HAP-1 (cell line): ENCODE data around the gene PIM2.

Experiments used
- DNase-seq, 2 experiments: peaks; one replicate each; pipeline ENCODE4 v3.0.0-alpha.2; 2016 to 2020; ENCODE audit warnings: low spot score in 2 of 2
- H3K27me3 ChIP-seq: fragments of 250-450 bp; sonication (Bioruptor Pico); 2 replicates; pipeline ENCODE4 v1.5.1; 2020; ENCODE audit warnings: low read depth, mild to moderate bottlenecking, moderate library complexity
- H3K36me3 ChIP-seq: fragments of 250-450 bp; sonication (Bioruptor Pico); replicated peaks from 2 replicates; pipeline ENCODE4 v1.5.1; 2020; ENCODE audit warnings: mild to moderate bottlenecking
- H3K4me1 ChIP-seq: fragments of 250-450 bp; sonication (Bioruptor Pico); 2 replicates; pipeline ENCODE4 v1.5.1; 2020; ENCODE audit warnings: mild to moderate bottlenecking
- H3K4me3 ChIP-seq: fragments of 250-450 bp; sonication (Bioruptor Pico); 2 replicates; pipeline ENCODE4 v1.5.1; 2020; ENCODE audit warnings: mild to moderate bottlenecking, moderate library complexity
- H3K9me3 ChIP-seq: fragments of 250-450 bp; sonication (Bioruptor Pico); 2 replicates; pipeline ENCODE4 v1.5.1; 2020; ENCODE audit warnings: mild to moderate bottlenecking, moderate library complexity
- in situ Hi-C: fragments of 300-500 bp; cut with MboI; formaldehyde crosslinking; loops from 3 replicates; pipeline ENCODE4 v1.14.3; 2020; ENCODE audit warnings: low sequenced_read_pairs, inconsistent platforms, mixed read lengths

Gene PIM2

DNA sequence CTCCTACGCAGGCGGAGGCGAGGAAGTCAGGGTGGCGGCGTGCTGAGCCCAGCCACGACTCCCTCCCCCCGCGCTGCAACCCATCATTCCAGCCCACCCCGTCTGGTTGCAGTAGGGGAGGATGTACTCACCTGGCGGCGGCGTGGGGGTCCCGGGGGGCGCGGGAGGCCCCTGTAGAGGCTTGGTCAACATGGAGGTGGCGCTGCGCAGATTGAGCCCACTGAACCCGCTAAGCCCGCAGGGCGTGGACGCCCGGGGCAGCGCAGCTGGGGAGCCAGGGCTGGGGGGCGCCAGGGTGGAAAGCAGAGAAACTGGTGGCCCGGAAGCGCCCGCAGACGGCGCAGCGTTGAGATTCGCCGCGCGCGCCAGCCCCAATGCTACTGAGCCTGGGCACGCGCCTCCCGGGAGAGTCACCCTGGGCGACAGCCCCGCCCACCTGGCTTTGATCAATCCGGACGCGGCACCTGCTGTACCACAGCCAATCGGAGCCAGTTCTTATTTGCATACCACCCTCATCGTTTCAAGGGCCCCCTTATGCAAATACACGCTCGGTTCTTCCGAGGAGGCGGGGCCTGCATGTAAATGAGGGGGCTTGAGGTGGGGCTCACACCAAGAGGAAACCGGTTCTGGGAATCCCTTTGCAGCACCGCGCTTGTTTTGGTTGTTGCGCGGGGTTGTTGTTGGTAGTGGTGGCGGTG, at the start of gene PIM2:
PIM2 (minus strand) TSS at position 382 of the 698 bp plus-strand sequence; CDS start at position 192, 190 bp downstream.
- DNase-seq, result peak; percentile 95 to 99
- peaks cover 16% of the 10 kb centered on the region for H3K4me1 ChIP-seq
- no peaks in the 10 kb centered on the region for H3K27me3 ChIP-seq
- H3K4me3 ChIP-seq, result peak within 1 kb of the TSS; percentile 73
- H3K36me3 ChIP-seq, result peaks cover 40% of the 10 kb centered on the region
- H3K9me3 ChIP-seq, result no peaks in the 10 kb centered on the region
- in situ Hi-C loops, result no loop called here

DNA sequence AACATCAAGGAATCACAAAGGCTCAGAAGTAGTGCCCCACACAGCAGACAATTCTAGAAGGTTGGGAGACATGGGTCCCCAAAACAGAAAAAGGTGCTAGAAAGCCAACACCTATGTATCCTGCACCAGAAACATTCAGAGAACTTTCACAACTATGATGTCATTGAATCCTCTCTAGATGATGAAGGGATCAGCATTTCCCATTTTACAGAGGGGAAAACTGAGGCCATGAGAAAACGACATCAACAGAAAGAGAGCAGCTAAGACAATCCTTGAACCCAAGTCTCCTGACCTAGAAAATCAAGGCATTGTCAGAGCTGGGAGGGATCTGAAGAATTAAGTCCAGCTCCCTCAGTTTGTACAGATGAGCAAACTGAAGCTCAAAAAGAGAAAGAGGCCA, 49.6 kb upstream of the PIM2 start:
- Histone ChIP-seq H3K4me3 (no peak overlapping the region), H3K9me3 (no peaks in the 10 kb centered on the region), H3K27me3 (no peaks in the 10 kb centered on the region), H3K4me1 (peaks cover 3% of the 10 kb centered on the region; the same call in 1 of the 2 replicates), H3K36me3 (no peaks in the 10 kb centered on the region)
- in situ Hi-C loops, result no loop called here
- DNase-seq, result no peak

DNA sequence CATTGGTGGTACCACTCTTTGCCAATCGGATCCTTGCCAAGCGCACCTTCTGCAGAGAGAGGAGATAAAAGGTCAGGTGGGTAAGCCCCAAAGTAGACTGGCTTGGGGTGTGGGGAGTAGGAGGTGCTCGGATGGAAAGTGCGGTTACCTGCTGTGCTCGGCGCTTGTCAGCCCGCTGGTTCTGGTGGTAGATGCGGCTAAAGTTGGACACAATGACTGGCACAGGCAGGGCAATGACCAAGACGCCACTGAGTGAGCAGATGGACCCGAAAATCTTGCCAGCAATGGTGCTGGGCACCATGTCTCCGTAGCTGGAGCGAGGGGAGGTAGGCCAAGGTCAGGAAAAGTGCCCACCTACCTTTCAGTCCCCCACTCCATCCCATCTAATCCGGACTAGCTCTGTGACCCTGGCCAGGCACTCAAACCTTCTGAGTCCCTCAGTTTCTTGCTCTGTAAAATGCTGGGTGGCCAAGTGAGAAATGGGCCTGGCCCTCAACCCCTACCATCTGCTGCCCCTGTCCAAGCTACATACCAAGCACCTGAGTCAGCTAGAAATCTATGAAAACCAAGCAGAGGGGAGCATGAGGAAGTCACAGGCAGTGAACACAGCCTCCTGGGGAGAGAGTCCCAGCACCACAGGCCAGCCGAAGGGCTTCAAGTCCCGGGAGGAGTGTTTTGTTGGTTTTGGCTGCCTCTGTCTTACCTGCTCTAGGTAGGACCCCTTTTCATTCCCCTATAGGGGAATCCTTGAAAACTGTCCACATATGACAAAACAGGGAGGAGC, 48.2 kb upstream of the PIM2 start:
- in situ Hi-C loops, result no loop called here
- Histone ChIP-seq H3K4me1 (peaks cover 3% of the 10 kb centered on the region; the same call in 1 of the 2 replicates), H3K4me3 (no peak overlapping the region), H3K9me3 (no peaks in the 10 kb centered on the region), H3K36me3 (no peaks in the 10 kb centered on the region), H3K27me3 (no peaks in the 10 kb centered on the region)
- DNase-seq, result no peak

DNA sequence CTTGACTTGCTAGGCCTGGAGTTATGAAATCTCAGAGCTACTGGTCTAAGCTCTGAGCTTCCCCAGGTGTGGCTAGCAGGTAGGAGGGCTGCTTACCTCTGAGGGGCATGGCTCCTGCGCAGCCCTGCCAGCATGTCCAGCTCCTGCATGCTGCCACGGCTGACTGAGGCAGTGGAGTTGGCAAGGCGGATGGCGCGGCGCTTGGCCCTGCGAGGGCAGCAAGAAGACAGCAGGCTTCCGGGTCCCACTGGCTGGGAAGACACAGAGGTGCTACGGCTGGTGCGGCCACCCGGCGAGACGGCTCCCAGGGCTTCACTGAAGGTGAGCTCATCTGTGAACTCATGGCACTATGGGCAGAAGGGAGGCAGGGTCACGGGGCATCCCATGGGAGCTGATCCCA, 47.1 kb upstream of the PIM2 start:
- in situ Hi-C loops, result no loop called here
- no peaks in the 10 kb centered on the region for H3K27me3 ChIP-seq
- no peaks in the 10 kb centered on the region for H3K9me3 ChIP-seq

DNA sequence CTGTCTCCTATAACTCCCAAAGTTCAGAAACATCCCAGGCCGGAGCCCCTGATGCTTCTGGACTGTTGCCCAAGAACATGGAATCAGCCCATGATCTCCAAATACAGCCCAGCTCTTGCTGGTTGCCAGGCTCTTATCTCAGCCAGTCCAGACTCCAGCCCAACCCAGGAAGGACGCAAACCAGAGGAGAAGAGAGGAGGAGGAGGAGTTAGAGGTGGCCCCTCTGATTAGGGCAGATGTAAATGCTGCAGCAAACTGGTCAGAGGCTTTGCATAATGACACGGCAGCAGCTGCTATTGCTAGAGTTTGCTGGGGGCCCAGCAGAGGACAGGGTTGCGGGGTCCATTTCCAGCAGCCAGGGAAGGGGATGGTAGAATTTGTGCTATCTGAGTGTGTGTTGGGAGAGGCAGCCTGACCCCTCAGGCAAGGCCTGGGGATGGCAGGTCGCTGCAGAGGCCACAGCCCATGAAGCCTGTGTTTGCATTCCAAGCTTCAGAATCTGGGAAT, 42.8 kb upstream of the PIM2 start:
- no peaks in the 10 kb centered on the region for H3K27me3 ChIP-seq
- no peak for DNase-seq
- H3K9me3 ChIP-seq, result no peaks in the 10 kb centered on the region
- H3K4me1 ChIP-seq, result peaks cover 6% of the 10 kb centered on the region
- in situ Hi-C loops, result no loop called here
- no peak overlapping the region for H3K4me3 ChIP-seq
- no peaks in the 10 kb centered on the region for H3K36me3 ChIP-seq

More for the DNA sequence above, 47.1 kb upstream of the PIM2 start:
- no peak overlapping the region for H3K4me3 ChIP-seq
- no peak for DNase-seq
- H3K4me1 ChIP-seq, result no peaks in the 10 kb centered on the region
- no peaks in the 10 kb centered on the region for H3K36me3 ChIP-seq

DNA sequence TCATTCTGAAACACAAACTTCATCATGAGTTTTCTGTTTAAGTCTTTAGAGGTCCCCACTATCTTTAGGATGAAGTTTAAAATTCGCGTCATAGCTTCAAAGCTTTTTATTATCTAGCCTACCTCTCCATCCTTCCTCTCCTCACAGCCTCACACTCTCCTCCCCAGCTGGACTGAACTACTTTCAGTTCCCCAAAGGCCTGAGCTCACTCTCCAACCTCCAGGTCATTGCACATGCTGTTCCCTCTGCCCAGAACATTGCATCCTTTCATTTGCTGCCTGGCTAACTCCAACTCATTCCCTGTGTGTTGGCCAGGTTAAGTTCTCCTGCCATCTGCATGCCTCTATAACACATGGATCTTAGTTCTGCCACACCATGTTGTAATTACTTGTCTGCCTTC, 41.5 kb upstream of the PIM2 start:
- H3K4me3 ChIP-seq, result no peak overlapping the region
- H3K9me3 ChIP-seq, result no peaks in the 10 kb centered on the region
- H3K4me1 ChIP-seq, result peaks cover 11% of the 10 kb centered on the region
- DNase-seq, result no peak
- in situ Hi-C loops, result no loop called here
- H3K36me3 ChIP-seq, result peaks cover 11% of the 10 kb centered on the region
- H3K27me3 ChIP-seq, result no peaks in the 10 kb centered on the region

DNA sequence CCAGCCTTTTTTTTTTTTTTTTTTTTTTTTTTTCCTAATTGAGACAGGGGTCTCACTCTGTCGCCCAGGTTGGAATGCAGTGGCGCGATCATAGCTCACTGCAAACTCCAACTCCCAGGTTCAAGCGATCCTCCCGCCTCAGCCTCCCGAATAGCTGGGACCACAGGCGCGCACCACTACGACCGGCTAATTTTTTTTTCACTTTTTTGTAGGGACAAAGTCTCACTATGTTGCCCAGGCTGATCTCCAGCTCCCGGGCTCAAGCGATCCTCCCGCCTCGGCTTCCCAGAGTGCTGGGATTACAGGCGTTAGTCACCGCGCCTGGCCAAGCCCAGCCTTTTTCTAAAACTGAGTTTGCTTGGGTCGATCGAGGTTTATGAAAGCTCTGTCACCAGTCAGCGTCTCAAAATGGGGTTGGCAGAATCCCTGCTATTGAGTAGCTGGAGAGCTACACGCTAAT, 39.8 kb upstream of the PIM2 start:
- peak; percentile 27 to 49 for DNase-seq
- in situ Hi-C loops, result no loop called here
- Histone ChIP-seq H3K4me3 (peak overlapping the region; percentile 86), H3K4me1 (peaks cover 11% of the 10 kb centered on the region), H3K36me3 (peaks cover 27% of the 10 kb centered on the region), H3K27me3 (no peaks in the 10 kb centered on the region), H3K9me3 (no peaks in the 10 kb centered on the region)

DNA sequence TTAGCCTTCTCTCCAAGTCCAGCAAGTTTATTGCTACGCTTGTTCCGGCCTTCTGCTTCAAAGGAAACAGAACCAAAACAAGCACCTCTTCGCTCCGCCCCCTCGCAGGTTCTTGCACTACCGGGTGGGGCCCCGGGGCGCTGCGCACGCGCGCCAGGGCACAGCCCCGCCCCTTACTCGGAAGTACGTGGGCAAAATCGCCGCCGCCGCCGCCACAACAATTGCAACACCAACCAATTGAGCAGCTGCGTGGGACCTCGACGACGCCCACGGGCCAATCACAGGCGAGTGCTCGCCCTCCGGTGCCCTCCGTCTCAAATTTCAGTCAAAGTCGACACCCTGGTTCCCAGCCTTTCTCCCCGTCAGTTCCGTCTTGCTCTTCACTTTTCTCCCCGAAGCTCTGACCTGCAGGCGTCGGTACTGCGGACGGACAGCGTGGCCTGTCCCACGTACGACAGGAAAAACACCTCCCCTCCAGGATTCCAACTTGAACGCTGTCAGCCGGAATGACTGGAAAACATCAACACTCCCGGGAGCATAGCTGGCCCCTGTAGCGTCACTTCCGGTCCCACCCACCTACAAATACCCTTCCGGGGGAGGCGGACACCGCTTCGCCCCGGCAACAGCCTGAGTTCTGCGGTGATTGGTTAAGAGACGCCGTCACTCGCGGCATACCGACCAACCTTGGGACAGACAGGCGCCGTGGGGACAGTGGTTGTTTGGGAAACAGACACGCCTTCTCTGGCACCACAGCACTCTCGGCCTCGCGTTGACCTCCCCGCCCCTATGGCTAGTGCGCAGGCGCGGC, 39.2 kb upstream of the PIM2 start:
- Histone ChIP-seq H3K4me1 (peaks cover 11% of the 10 kb centered on the region), H3K27me3 (no peaks in the 10 kb centered on the region), H3K4me3 (peak overlapping the region; percentile 86), H3K36me3 (peaks cover 27% of the 10 kb centered on the region), H3K9me3 (no peaks in the 10 kb centered on the region)
- DNase-seq, result peak; percentile 99
- in situ Hi-C loops, result no loop called here

DNA sequence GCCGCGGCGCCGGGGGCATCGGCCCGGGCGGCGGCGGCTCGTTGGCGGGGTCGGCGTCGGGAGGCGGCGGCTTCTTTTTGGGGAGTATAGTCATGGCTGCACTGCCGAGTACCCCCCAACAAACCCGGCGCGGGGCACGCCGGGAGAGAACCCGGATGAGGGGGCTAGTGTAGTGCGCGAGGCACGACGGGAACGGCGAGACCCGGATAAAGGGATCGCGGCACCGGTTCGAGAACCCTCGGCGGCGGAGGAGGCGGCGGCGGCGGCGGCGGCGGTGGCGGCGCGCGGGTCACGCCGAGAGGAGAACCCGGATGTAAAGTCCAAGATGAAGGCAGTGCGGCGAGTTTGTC, 38.6 kb upstream of the PIM2 start, which contains the start of gene OTUD5:
OTUD5 (minus strand) TSS at position 131 of the 350 bp plus-strand sequence; CDS start at position 94, 37 bp downstream.
- no peaks in the 10 kb centered on the region for H3K27me3 ChIP-seq
- H3K36me3 ChIP-seq, result peaks cover 27% of the 10 kb centered on the region
- H3K4me3 ChIP-seq, result peak within 1 kb of the TSS; percentile 86
- in situ Hi-C loops, result no loop called here
- H3K9me3 ChIP-seq, result no peaks in the 10 kb centered on the region
- H3K4me1 ChIP-seq, result peaks cover 11% of the 10 kb centered on the region
- DNase-seq, result peak; percentile 63 to 83

DNA sequence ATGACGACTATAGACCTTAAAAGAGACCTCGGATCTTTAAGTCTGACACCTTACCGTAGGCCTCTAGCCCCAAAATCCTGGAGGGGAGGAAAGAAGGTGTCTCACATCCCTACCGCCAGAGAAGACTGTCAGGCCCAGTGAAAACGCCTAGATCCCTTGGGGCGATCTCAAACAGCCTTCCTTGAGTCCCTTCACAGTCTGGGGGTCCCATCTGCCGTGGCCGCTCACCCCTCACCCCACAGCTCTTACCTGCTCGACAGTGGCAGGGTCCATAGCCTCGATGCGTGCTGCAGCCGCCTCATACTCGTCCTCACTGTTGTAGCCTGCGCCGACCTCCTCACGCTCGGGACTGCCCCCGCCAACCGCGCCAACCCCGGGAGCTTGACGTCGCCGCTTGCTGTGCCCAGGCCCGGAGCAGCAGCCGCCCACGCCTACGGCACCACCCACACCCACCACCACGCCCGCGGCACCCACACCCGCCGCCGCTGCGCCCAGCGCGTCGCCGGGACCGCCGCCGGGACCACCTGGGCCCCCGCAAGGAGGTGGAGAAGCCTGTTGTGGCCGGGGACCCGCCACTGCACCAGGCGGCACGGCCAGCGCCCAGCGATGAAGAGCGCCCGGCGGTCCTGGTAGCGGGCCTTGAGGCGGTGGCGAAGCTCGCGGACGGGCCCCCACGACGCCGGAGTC, 38.0 kb upstream of the PIM2 start:
- peaks cover 27% of the 10 kb centered on the region for H3K36me3 ChIP-seq
- H3K4me1 ChIP-seq, result peaks cover 11% of the 10 kb centered on the region
- DNase-seq, result peak in 1 of 2 experiments; percentile 38
- no peaks in the 10 kb centered on the region for H3K27me3 ChIP-seq
- in situ Hi-C loops, result no loop called here
- peak overlapping the region; percentile 86 for H3K4me3 ChIP-seq
- no peaks in the 10 kb centered on the region for H3K9me3 ChIP-seq

DNA sequence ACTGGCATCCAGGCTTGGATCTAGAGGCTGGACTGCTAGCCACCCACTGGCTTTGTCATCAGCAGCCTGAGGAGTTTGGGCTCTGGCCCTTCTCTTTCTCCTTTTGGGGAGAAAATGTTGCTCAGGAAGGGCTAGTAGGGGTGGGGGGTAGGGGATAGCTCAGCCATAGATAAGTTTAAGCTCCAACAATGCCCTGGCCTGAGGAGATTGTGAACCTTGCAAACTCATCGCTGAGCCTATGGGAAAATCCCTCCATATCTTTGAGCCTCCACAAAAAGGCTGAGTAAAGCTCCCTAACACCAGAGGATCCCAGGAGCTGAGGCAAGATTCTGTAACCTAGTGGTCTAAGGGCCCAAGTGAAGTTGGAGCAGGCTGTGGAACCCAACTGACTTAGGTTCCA, 29.8 kb upstream of the PIM2 start:
- Histone ChIP-seq H3K9me3 (no peaks in the 10 kb centered on the region), H3K36me3 (peaks cover 4% of the 10 kb centered on the region), H3K27me3 (no peaks in the 10 kb centered on the region), H3K4me1 (no peaks in the 10 kb centered on the region), H3K4me3 (no peak overlapping the region)
- in situ Hi-C loops, result no loop called here
- DNase-seq, result no peak

DNA sequence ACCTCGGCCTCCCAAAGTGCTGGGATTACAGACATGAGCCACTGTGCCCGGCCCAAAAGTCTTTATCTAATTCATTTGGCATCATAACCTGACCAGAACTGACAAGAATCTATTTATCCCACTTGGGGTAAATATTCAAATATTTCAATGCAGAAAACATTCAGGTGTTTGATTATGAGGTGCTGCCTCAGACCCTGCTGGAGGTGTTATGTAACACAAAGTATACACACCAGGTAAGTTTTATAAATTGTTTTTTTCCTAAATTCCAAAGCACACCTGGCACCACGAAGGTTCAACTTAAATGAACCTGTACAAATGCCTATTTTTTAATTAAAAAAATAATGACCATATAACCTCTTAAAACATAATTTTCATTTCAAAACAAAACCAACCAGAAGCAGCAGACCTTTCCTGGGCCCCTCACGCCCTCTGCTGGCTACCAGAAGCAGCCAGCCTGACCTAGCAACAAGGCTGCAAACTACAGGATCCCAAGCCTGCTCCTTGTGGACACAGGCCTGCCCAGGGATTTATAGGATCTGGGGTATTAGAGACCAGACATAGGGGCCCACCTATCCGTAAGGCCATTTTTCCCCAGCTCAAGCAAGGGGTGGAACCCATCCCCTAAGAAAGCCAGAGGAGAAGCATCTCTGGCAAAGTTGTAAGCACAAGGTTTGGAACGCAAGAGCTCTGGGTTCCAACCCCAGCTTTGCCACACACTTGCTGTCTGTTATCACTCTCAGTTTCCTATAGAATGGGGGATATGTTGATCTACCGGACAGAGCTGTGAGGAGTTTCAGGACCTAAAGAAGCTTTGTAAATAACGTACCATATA, 26.9 kb upstream of the PIM2 start:
- Histone ChIP-seq H3K9me3 (no peaks in the 10 kb centered on the region), H3K27me3 (no peaks in the 10 kb centered on the region), H3K4me1 (no peaks in the 10 kb centered on the region), H3K36me3 (peaks cover 23% of the 10 kb centered on the region), H3K4me3 (no peak overlapping the region)
- in situ Hi-C loops, result no loop called here
- peak; percentile 14 to 78 for DNase-seq
